IMR-90 (cell line): Measurements from ENCODE around the gene SLX4IP.

ENCODE experiments used
- POLR2A ChIP-seq: IDR thresholded peaks from 2 replicates; pipeline ENCODE4 v1.6.1; 2012; ENCODE audit warnings: mild to moderate bottlenecking, low read depth, low read length
- RAD21 ChIP-seq: IDR thresholded peaks from 2 replicates; pipeline ENCODE4 v1.6.1; 2012; ENCODE audit warnings: low read length, improper control_type of control experiment
- TF ChIP-seq, protein P1 (sequence below): fragments of 150-350 bp; IDR thresholded peaks from 2 replicates; pipeline ENCODE4 v1.6.1; 2017; ENCODE audit warnings: mild to moderate bottlenecking, antibody characterized with exemption, low read length, low read depth
- TF ChIP-seq, protein P2 (sequence below): conservative IDR thresholded peaks from 2 replicates; pipeline ENCODE4 v1.5.1; 2012; ENCODE audit warnings: mild to moderate bottlenecking, low read depth, low read length, improper control_type of control experiment

DNA sequence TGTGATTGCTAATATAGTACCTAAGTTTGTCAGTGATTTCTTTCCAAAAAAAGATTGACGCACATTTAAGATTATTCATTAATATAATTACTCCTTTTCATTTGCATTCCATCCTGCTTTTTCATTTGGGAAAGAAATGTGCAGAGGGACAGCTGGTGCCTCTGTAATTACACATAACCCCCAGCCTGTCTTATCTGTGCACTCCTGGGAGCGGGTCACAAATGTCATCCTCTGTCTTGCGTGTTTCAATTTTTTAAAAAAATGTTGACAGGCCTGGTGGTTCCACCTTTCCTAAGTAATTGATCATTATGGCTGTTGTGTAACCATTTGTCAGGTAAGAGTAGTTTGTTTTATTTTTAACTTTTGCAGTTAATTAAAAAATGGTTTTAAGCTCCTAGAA, 92.7 kb downstream of the SLX4IP start:
- no peak for TF ChIP-seq RAD21
- TF ChIP-seq, protein P1, sequence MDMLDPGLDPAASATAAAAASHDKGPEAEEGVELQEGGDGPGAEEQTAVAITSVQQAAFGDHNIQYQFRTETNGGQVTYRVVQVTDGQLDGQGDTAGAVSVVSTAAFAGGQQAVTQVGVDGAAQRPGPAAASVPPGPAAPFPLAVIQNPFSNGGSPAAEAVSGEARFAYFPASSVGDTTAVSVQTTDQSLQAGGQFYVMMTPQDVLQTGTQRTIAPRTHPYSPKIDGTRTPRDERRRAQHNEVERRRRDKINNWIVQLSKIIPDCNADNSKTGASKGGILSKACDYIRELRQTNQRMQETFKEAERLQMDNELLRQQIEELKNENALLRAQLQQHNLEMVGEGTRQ: no peak
- TF ChIP-seq, protein P2, sequence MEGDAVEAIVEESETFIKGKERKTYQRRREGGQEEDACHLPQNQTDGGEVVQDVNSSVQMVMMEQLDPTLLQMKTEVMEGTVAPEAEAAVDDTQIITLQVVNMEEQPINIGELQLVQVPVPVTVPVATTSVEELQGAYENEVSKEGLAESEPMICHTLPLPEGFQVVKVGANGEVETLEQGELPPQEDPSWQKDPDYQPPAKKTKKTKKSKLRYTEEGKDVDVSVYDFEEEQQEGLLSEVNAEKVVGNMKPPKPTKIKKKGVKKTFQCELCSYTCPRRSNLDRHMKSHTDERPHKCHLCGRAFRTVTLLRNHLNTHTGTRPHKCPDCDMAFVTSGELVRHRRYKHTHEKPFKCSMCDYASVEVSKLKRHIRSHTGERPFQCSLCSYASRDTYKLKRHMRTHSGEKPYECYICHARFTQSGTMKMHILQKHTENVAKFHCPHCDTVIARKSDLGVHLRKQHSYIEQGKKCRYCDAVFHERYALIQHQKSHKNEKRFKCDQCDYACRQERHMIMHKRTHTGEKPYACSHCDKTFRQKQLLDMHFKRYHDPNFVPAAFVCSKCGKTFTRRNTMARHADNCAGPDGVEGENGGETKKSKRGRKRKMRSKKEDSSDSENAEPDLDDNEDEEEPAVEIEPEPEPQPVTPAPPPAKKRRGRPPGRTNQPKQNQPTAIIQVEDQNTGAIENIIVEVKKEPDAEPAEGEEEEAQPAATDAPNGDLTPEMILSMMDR: no peak
- TF ChIP-seq POLR2A: no peak
